GM18520 (cell line): Measurements from ENCODE around the gene CYP2B6.
"Not testable (repeated sequence)": the region's sequence is repeated elsewhere in the genome, so short reads cannot be mapped to it uniquely, and the experiment has no call there.

Source experiments
- ATAC-seq: cut with Tn5 transposase; IDR thresholded peaks from one replicate; pipeline ENCODE4 v1.9.1; 2021; ENCODE audit not compliant: unreplicated experiment

CYP2B6 gene

DNA sequence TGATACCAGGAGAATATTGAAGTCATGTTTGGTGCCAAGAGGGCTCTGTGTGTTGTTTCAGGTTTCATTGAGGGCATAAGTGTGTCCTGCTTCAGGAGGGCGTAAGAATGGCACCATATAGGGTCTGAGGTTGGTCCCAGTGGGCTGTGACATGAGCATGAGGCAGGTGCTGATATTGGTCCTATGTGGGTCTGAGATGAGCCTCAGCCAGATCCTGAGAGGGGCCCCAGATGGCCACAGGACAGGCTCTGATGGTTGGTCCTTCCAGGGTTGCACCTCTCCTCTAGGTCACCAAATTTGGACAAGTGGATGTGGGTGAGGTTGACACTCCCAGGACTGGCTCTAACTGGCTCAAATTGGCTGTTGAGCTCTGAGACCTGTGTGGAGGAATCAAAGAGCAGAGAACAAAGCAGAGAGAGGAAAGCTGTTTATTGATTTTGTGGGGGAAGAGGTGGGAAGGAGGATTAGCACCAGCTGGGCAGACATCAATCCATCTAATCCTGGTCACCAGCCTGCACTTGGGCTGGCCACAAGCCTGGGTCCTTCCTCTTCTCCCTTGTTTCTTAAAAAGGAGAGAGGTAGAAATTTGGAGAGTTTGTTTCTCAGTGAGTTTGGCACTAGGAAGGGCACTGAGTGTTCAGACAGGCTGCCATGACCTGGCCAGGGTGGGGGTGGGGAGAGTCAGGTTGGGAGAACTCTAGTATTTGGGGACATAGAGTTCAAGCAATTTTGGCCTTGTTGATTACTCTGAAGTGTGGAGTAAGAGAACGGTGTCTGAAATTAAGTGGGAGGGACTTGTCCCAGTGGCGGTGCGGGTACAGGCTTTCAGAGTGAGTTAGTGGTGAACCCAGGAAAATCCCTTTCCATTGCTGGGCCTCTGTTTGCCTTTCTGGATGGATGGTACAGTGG is 38.7 kb downstream of the CYP2B6 start:
- ATAC-seq, result no peak

DNA sequence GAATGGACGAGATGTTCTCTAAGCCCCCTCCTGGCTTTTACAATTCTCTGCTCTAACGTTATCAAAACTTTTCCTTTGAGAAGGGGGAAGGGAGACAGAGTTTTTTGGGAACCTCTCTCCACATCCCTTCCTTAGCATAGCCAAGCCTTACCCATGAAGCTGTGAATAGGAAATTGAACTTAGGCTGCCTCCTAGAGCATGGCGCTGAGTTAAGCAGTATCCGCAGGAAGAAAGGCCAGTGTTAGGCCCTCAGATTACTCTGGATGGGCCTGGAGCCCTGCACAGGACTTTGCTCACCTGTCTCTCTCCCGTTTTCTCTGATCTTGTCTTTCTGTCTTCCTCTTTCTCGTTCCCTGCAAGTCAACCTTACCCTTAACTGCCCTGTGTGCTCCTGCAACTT is 39.6 kb downstream of the CYP2B6 start:
- no peak for ATAC-seq

DNA sequence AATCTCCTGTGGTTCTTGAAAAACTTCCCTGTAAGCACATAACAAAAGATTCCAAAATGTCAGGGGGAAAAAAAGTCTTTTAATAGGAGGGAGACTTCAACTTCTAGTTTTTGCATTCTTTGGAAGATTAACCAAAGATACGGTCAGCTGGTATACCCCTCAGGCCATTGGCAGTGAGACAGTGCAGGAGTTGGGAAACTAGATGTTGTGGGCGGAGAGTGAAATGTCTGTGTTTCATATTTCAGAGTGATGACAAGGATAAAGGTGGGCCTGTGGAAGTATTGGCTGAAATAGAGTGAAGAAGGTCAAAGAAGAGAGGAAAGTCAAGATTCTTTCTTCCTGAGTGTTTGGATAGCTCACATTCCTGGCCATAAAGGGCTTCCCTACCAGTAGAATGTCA is 40.8 kb downstream of the CYP2B6 start:
- no peak for ATAC-seq

DNA sequence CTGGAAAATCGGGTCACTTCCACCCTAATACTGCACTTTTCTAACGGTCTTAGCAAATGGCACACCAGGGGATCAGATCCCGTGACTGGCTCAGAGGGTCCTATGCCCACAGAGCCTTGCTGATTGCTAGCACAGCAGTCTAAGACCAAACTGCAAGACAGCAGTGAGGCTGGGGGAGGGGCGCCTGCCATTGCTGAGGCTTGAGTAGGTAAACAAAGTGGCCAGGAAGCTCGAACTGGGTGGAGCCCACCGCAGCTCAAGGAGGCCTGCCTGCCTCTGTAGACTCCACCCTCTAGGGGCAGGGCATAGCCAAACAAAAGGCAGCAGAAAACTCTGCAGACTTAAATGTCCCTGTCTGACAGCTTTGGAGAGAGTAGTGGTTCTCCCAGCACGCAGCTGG is 42.2 kb downstream of the CYP2B6 start:
- not testable (repeated sequence) for ATAC-seq

GRCh38 chr19:41039806-41040205 is 48.7 kb downstream of the CYP2B6 start:
- ATAC-seq, result no peak

- not testable (repeated sequence) for ATAC-seq
Measured at GRCh38 chr19:41045095-41045494, 54.0 kb downstream of the CYP2B6 start.

DNA sequence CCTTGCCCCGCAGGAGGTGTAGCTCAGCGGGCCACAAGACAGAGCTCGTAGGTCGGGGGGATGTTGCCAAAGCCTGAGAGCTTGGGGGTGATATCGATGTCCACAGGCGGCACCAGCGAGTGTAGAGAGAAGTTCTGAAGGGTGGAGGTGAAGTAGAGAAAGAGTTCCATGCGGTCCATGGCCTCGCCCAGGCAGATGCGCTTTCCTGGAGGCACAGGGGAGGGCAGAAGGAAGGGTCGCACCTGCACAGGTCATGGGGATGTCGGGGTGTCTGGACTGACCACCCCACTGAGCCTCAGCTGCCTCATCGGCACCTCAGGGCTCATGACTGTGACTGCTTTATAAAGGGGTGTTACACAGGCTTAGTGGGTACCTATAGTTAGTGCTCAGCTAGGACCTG is 59.3 kb downstream of the CYP2B6 start:
- ATAC-seq, result no peak

DNA sequence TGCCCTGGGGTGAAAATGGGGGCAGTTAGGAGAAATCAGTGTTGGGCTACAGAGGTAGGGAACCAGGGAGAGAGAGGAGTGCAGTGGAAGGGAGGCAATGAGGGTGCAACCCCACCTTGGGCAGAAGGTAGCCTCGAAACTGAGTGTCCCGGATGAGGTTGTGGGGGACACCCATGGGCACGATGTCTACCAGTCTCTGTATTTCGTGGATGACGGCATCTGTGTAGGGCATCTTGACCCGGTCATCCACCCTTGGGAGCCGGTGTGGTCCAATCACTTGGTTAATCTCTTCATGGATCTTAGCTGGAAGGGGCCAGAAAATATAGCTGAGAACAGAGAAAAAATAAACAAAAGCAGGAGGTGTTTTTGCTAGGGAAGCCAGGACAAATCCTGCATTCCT is 61.1 kb downstream of the CYP2B6 start:
- not testable (repeated sequence) for ATAC-seq

DNA sequence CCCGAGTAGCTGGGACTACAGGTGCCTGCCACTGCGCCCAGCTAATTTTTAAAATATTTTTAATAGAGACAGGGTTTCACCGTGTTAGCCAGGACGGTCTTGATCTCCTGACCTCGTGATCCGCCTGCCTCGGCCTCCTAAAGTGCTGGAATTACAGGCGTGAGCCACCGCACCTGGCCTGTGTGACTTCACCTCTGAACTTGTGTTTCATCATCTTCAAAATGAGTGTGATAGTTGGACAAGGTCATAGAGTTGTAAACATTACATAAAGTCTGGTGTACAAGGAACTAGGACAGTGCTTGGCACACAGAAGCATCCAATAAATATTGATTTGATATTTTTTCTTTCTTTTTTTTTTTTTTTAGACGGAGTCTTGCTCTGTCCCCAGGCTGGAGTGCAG is 62.2 kb downstream of the CYP2B6 start:
- ATAC-seq, result not testable (repeated sequence)

DNA sequence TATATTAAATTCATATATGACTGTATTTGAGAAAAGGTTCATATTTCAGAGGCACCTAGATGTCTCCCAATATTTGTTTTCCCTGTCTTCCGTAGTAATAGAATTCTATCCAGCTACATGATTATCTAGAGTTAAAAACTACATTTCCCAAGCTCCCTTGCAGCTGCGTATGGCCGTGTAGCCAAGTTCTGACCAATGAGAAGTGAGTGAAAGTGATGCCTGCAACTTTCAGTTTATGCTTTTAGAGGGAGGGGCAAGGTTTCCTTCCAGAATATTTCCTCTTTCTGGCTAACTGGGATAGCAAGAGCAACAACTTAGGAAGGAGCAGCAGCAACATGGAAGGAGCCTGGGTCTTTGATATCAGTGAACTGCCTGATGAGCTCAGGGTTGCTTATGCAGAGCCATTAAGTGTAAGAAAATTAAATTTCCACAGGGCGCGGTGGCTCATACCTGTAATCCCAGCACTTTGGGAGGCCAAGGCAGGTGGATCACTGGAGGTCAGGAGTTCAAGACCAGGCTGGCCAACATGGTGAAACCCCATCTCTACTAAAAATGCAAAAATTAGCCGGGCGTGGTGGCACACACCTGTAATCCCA is 74.0 kb downstream of the CYP2B6 start:
- no peak for ATAC-seq
